GM19324 (cell line): Measurements from ENCODE around the gene PPFIA2.

Experiments
- ATAC-seq: cut with Tn5 transposase; IDR thresholded peaks from one replicate; pipeline ENCODE4 v1.9.1; 2021; ENCODE audit warnings: mild to moderate bottlenecking, moderate library complexity; ENCODE audit not compliant: unreplicated experiment, low FRiP score

PPFIA2 gene

GRCh38 chr12:81365284-81365683 is 393.9 kb downstream of the PPFIA2 start:
- no peak for ATAC-seq

GRCh38 chr12:81360916-81361315 is 398.2 kb downstream of the PPFIA2 start:
- ATAC-seq, result no peak

- ATAC-seq, result no peak
These were observed 399.4 kb downstream of the PPFIA2 start for GRCh38 chr12:81359736-81360135.

- no peak for ATAC-seq
These were observed 404.7 kb downstream of the PPFIA2 start for GRCh38 chr12:81354327-81354932.

- no peak for ATAC-seq
These were observed 408.8 kb downstream of the PPFIA2 start for GRCh38 chr12:81350309-81350708.

- ATAC-seq, result no peak
These were observed 411.7 kb downstream of the PPFIA2 start for GRCh38 chr12:81347404-81347803.

GRCh38 chr12:81340910-81341309 is 418.2 kb downstream of the PPFIA2 start:
- no peak for ATAC-seq

- ATAC-seq, result no peak
These were observed 420.1 kb downstream of the PPFIA2 start for GRCh38 chr12:81339071-81339470.

GRCh38 chr12:81337886-81338285 is 421.3 kb downstream of the PPFIA2 start:
- ATAC-seq, result no peak

- ATAC-seq, result no peak
These were observed 425.3 kb downstream of the PPFIA2 start for GRCh38 chr12:81333812-81334211.

GRCh38 chr12:81332054-81332453 is 427.1 kb downstream of the PPFIA2 start:
- no peak for ATAC-seq

GRCh38 chr12:81330480-81330879 is 428.7 kb downstream of the PPFIA2 start:
- no peak for ATAC-seq

- peak; percentile 57 for ATAC-seq
These were observed 430.1 kb downstream of the PPFIA2 start for GRCh38 chr12:81329085-81329484.

GRCh38 chr12:81327425-81327824 is 431.7 kb downstream of the PPFIA2 start:
- ATAC-seq, result no peak

- ATAC-seq, result no peak
These were observed 434.1 kb downstream of the PPFIA2 start for GRCh38 chr12:81325086-81325485.

GRCh38 chr12:81314903-81315531 is 444.1 kb downstream of the PPFIA2 start:
- ATAC-seq, result no peak

GRCh38 chr12:81303935-81304334 is 455.2 kb downstream of the PPFIA2 start:
- ATAC-seq, result no peak

GRCh38 chr12:81300454-81300853 is 458.7 kb downstream of the PPFIA2 start:
- ATAC-seq, result no peak

- ATAC-seq, result no peak
These were observed 461.5 kb downstream of the PPFIA2 start for GRCh38 chr12:81297601-81298000.

- no peak for ATAC-seq
These were observed 462.4 kb downstream of the PPFIA2 start for GRCh38 chr12:81296556-81297305.

GRCh38 chr12:81295251-81295650 is 463.9 kb downstream of the PPFIA2 start:
- no peak for ATAC-seq
